Stomach (tissue), 9 donors: ENCODE data around the gene CLIP4. TPM values are rescaled to one million over a fixed set of nuclear protein-coding genes. Genes with fewer than 3 reads are reported as not detected.

Experiments
- DNase-seq, 2 donors: peaks; one replicate each; pipeline versions ENCODE4 v3.0.0 to v3.0.0-alpha.2; 2013 to 2019
- H3K27ac ChIP-seq, 5 donors: fragments of 200-600 bp in 4 of 5; sonication (generic) in 4 of 5; one replicate each; pipeline ENCODE4 v1.5.1; 2013 to 2019; ENCODE audit warnings: mild to moderate bottlenecking in 1 of 5, moderate library complexity in 1 of 5
- H3K27me3 ChIP-seq, 3 donors: fragments of 200-600 bp; sonication (generic); one replicate each; pipeline ENCODE4 v1.5.1; 2017 to 2019; ENCODE audit warnings: mixed run types in 1 of 3
- H3K36me3 ChIP-seq, 4 donors: fragments of 200-600 bp; sonication (generic); 1 replicate in 3 of 4; 2 replicates in 1 of 4; pipeline ENCODE4 v1.5.1; 2016 to 2019
- H3K4me1 ChIP-seq, 4 donors: fragments of 200-600 bp; sonication (generic); one replicate each; pipeline ENCODE4 v1.5.1; 2016 to 2019
- H3K4me3 ChIP-seq, 4 donors: fragments of 200-600 bp; sonication (generic) in 3 of 4; one replicate each; pipeline ENCODE4 v1.5.1; 2016 to 2019; ENCODE audit warnings: mild to moderate bottlenecking in 1 of 4
- H3K9me3 ChIP-seq, 4 donors: fragments of 200-600 bp; sonication (generic); one replicate each; pipeline ENCODE4 v1.5.1; 2016 to 2019
- EP300 ChIP-seq: sonication (generic); formaldehyde crosslinking; IDR thresholded peaks from one replicate; pipeline ENCODE4 v1.6.1; 2017; ENCODE audit warnings: antibody characterized with exemption
- POLR2A ChIP-seq, 4 donors: fragments of 450-650 bp; IDR thresholded peaks; one replicate each; pipeline ENCODE4 v1.6.1; 2016; ENCODE audit warnings: antibody characterized with exemption in 4 of 4, control low read depth in 2 of 4, mild to moderate bottlenecking in 1 of 4, moderate library complexity in 1 of 4
- POLR2AphosphoS5 ChIP-seq, 3 donors: sonication (generic); formaldehyde crosslinking; IDR thresholded peaks; one replicate each; pipeline ENCODE4 v1.6.1; 2016; ENCODE audit warnings: antibody characterized with exemption in 3 of 3
- WGBS, 5 donors: extraction: QIAGEN DNeasy Blood & Tissue Kit in 3 of 5; methylation state at CpG; one replicate each; pipeline versions ENCODE4 v1.1.5 to v1.1.7; 2013 to 2018; 5-methylcytosine and 5-hydroxymethylcytosine counted together
- intact Hi-C: fragments of 100-400 bp; cut with DNase I; formaldehyde crosslinking; loops from one replicate; pipeline ENCODE4 v1.15.1; 2023; ENCODE audit warnings: low total_unique reads
- polyA plus RNA-seq, 3 donors: library from polyadenylated mRNA; stranded (reverse); fragments of 200-250 nt; gene quantifications; one replicate each; pipeline ENCODE4 v1.2.3, GENCODE V29; 2013
- total RNA-seq, 5 donors: library from RNA; depleted of rRNA; stranded (reverse); fragments of >200 nt; gene quantifications; one replicate each; pipeline versions ENCODE4 v1.1.0 to v1.2.3, GENCODE V29; 2014 to 2016
- TF ChIP-seq, protein P1 (sequence below), 7 experiments: fragments of 450-650 bp in 4 of 7; fragments of 200-600 bp in 3 of 7; sonication (generic) in 3 of 7; IDR thresholded peaks; one replicate each; pipeline ENCODE4 v1.5.1; 2016 to 2019; ENCODE audit warnings: antibody characterized with exemption in 7 of 7, control low read depth in 2 of 7, mild to moderate bottlenecking in 1 of 7
- donor health status: healthy with polysubstance abuse.
- donor health status: Bipolar disorder and iron deficiency.
- donor health status: healthy.

CLIP4 gene
- total and polyA plus RNA-seq, 8 donors, result 6.8 to 69.6 (median 15.1) TPM

GRCh38 chr2:29119211-29119610, 4.0 kb downstream of the CLIP4 start:
- Histone ChIP-seq H3K27ac (no peak overlapping the region), H3K36me3 (peaks cover 0 to 17% (median 6%) of the 10 kb centered on the region in 4 donors), H3K27me3 (peaks cover 0 to 17% (median 3%) of the 10 kb centered on the region in 3 donors), H3K9me3 (peaks cover 0 to 10% (median 4%) of the 10 kb centered on the region in 4 donors), H3K4me3 (no peak overlapping the region), H3K4me1 (peaks cover 8 to 60% (median 18%) of the 10 kb centered on the region in 4 donors)
- no peak for DNase-seq
- intact Hi-C loops, result no loop called here
- TF ChIP-seq POLR2A (IDR thresholded peaks at IDR 0.05) (no peak), EP300 (no peak), POLR2AphosphoS5 (IDR thresholded peaks at IDR 0.05) (no peak)
- TF ChIP-seq, protein P1, sequence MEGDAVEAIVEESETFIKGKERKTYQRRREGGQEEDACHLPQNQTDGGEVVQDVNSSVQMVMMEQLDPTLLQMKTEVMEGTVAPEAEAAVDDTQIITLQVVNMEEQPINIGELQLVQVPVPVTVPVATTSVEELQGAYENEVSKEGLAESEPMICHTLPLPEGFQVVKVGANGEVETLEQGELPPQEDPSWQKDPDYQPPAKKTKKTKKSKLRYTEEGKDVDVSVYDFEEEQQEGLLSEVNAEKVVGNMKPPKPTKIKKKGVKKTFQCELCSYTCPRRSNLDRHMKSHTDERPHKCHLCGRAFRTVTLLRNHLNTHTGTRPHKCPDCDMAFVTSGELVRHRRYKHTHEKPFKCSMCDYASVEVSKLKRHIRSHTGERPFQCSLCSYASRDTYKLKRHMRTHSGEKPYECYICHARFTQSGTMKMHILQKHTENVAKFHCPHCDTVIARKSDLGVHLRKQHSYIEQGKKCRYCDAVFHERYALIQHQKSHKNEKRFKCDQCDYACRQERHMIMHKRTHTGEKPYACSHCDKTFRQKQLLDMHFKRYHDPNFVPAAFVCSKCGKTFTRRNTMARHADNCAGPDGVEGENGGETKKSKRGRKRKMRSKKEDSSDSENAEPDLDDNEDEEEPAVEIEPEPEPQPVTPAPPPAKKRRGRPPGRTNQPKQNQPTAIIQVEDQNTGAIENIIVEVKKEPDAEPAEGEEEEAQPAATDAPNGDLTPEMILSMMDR (IDR thresholded peaks at IDR 0.05), result no peak
- WGBS, 5 donors, result 54 to 83% (median 65%) methylated on average over 4 of the region's 4 CpGs

GRCh38 chr2:29120846-29121245, 5.6 kb downstream of the CLIP4 start:
- Histone ChIP-seq H3K4me1 (peaks cover 0 to 48% (median 12%) of the 10 kb centered on the region in 4 donors), H3K27ac (no peak overlapping the region), H3K9me3 (peaks cover 0 to 12% (median 4%) of the 10 kb centered on the region in 4 donors), H3K27me3 (peaks cover 0 to 4% (median 0%) of the 10 kb centered on the region in 3 donors), H3K4me3 (no peak overlapping the region), H3K36me3 (peaks cover 0 to 29% (median 11%) of the 10 kb centered on the region in 4 donors)
- TF ChIP-seq POLR2A (IDR thresholded peaks at IDR 0.05) (no peak), EP300 (no peak), POLR2AphosphoS5 (IDR thresholded peaks at IDR 0.05) (no peak)
- TF ChIP-seq, protein P1 (IDR thresholded peaks at IDR 0.05), result no peak
- no peak for DNase-seq
- whole genome bisulfite sequencing, 5 donors, result 88 to 92% (median 89%) methylated on average over 2 of the region's 2 CpGs
- intact Hi-C loops, result no loop called here

DNA sequence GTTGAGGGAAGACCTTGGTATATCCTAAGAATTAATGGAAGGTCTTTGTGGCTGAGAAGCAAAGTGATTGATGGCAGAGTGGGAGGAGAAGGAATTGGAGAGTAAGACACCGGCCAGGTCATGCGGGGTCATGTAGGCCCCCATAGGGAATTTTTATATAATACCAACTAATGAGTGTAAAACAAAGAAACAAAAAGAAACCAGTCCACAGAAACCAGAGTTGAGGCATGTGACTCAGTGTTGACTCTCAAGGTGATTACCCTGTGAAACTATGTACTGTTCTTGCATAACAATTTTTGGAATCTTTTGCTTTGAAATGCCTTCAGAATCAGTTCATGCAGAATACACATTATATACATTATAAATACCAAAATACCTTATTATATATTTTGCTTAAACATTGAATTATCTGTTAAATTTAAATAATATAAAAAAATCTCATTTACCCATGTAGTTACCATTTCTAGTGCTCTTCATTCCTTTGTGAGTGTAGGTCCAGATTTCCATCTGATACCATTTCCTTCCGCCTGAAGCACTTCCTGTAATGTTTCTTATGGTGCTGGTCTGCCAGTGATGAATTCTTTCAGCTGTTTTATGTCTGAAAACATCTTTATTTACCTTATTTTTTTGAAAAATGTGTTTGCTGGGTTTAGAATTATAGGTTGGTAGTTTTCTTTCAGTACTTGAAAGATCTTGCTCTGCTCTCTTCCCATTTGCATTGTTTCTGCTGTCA, 8.6 kb downstream of the CLIP4 start:
- Histone ChIP-seq H3K9me3 (peaks cover 0 to 12% (median 4%) of the 10 kb centered on the region in 4 donors), H3K27ac (no peak overlapping the region), H3K4me3 (no peak overlapping the region), H3K36me3 (peaks cover 0 to 29% (median 11%) of the 10 kb centered on the region in 4 donors), H3K4me1 (peaks cover 0 to 30% (median 9%) of the 10 kb centered on the region in 4 donors), H3K27me3 (no peaks in the 10 kb centered on the region)
- DNase-seq, result no peak
- intact Hi-C loops, result no loop called here
- TF ChIP-seq POLR2AphosphoS5 (IDR thresholded peaks at IDR 0.05), result no peak
- TF ChIP-seq, protein P1 (IDR thresholded peaks at IDR 0.05), result no peak
- no peak for TF ChIP-seq POLR2A (IDR thresholded peaks at IDR 0.05)
- no peak for TF ChIP-seq EP300
- 89 to 96% (median 91%) methylated on average over 3 of the region's 3 CpGs for WGBS, 5 donors

DNA sequence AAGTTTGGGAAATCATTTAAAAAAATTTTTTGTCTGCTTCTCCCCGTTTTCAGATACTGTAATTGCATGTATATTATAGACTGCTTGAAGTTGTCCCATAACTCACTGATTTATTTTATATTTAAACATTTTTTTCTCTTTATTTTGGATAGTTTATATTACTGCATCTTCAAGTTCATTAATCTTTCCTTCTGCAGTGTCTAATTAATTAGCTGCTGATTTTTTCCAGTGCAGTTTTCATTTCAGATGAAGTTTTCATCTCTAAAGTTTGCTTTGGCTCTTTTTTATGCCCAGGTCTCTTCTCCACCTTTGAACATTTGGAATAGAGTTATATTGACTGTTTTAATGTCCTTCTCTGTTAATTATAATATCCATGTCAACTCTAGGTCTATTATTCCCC, 9.3 kb downstream of the CLIP4 start:
- no peaks in the 10 kb centered on the region for H3K27me3 ChIP-seq
- peaks cover 0 to 34% (median 13%) of the 10 kb centered on the region in 4 donors for H3K4me1 ChIP-seq
- WGBS, 5 donors, result 61 to 100% (median 87%) methylated on average over 1 of the region's 1 CpG
- H3K27ac ChIP-seq, result no peak overlapping the region
- intact Hi-C loops, result no loop called here
- peaks cover 0 to 12% (median 4%) of the 10 kb centered on the region in 4 donors for H3K9me3 ChIP-seq
- no peak overlapping the region for H3K4me3 ChIP-seq
- DNase-seq, result no peak
- TF ChIP-seq, protein P1 (IDR thresholded peaks at IDR 0.05), result no peak
- TF ChIP-seq POLR2AphosphoS5 (IDR thresholded peaks at IDR 0.05) (no peak), POLR2A (IDR thresholded peaks at IDR 0.05) (no peak), EP300 (no peak)
- peaks cover 0 to 29% (median 11%) of the 10 kb centered on the region in 4 donors for H3K36me3 ChIP-seq
